Measurements from ENCODE around the gene C12orf57.

DNA sequence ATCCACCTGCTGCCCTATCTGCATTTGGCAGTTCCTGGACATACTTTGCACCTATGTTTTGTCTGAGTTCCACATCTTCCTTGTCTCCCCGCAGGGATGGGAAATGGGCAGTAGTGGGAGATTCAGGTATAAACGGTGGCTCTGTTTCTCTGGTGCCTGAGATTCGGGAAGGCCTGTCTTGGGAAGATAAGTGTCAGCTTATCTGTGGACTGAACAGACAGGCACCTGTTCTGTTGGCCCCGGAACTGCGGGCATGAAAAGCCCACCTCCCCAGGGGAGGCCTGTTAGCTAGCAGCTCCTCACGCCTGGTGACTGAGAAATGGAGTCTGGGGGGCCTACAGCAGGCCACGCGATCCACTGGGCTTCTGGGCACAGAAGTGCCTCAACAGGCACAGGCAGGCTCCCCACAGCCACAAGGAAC lies 20.8 kb downstream of the C12orf57 start:
- TF ChIP-seq POLR2A (IDR thresholded peaks at IDR 0.05; ENCODE audit: control extremely low read depth in 1 of 2, low read depth in 2 of 2, low read length in 2 of 2) (no peak), CTCF (IDR thresholded peaks at IDR 0.05; ENCODE audit: control extremely low read depth in 1 of 3, insufficient read depth in 1 of 3, low read depth in 1 of 3, low read length in 3 of 3) (no peak), SRF (IDR thresholded peaks at IDR 0.05; ENCODE audit: low read depth, low read length) (no peak), CEBPB (IDR thresholded peaks at IDR 0.05; ENCODE audit: low read depth, low read length) (no peak), SIX5 (IDR thresholded peaks at IDR 0.05; ENCODE audit: low read depth, low read length) (no peak), RXRA (IDR thresholded peaks at IDR 0.05; ENCODE audit: insufficient read depth, low read depth, low read length) (no peak), JUN (IDR thresholded peaks at IDR 0.05; ENCODE audit: low read depth, low read length) (no peak), HDAC2 (IDR thresholded peaks at IDR 0.05; ENCODE audit: borderline replicate concordance in 1 of 2, low read depth in 2 of 2, low read length in 2 of 2) (no peak), RFX5 (IDR thresholded peaks at IDR 0.05; ENCODE audit: borderline replicate concordance, low read depth, low read length) (no peak), EZH2 (IDR thresholded peaks at IDR 0.05; ENCODE audit: low read depth, low read length, severe bottlenecking) (no peak)
- TF ChIP-seq, protein P1, sequence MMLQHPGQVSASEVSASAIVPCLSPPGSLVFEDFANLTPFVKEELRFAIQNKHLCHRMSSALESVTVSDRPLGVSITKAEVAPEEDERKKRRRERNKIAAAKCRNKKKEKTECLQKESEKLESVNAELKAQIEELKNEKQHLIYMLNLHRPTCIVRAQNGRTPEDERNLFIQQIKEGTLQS (IDR thresholded peaks at IDR 0.05; ENCODE audit: insufficient read depth, low read depth, low read length) = no peak

Measured in H1 (cell line).